NCI-H82 treated with DMSO at 0.1 percent for 48 hours (cell line): ENCODE data around the gene RASL10B.

Experiments
- DNase-seq: peaks from one replicate; lab custom pipeline; 2025; ENCODE audit not compliant: unreplicated experiment; lab: John Stamatoyannopoulos, UW

RASL10B gene

GRCh38 chr17:35791681-35792350 is 60.4 kb downstream of the RASL10B start:
- no peak for DNase-seq
